NCI-H526 (cell line): Measurements from ENCODE around the gene MEIKIN.

Source experiments
- DNase-seq, 2 experiments: peaks; one replicate each; lab custom pipeline; 2025; lab: John Stamatoyannopoulos, UW

MEIKIN gene

DNA sequence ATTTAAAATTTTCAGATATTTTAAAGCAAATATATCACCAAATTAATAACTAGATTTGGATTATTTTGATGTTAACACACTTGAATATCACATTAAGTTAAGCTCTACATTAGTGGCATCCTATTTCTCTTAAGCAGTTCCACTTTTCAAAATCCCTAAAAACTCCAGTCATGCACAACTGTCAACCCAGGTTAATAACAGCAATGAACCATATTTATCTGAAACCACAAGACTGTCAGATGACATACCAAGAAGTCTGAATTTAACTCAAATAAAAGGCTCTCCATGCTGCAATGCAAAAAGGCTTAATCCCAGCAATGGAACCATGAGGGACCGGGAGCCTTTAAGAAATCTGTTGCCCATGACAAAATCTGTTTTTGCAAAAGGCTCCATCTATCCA lies 176.1 kb downstream of the MEIKIN start:
- no peak for DNase-seq

DNA sequence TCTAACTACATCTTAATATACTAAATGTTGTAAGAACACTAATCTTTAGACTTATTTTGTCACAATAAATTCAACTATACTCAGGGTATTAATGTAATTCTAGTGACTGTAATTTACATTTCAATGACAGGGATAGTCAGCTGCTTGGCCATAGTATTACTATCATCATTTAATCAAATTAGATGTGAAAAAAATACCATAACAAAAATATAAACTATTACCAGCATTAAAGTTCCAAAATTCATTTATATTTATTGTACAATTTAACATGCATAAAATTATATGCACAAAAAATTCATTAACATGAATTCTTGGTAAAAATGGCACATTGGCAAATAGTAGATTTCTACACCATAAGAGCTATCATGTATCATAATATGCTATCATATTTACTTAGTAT lies 177.6 kb downstream of the MEIKIN start:
- DNase-seq, result no peak

- DNase-seq, result no peak
Observed at GRCh38 chr5:131766689-131767088, 178.8 kb downstream of the MEIKIN start.

- no peak for DNase-seq
Observed at GRCh38 chr5:131765261-131765660, 180.2 kb downstream of the MEIKIN start.

DNA sequence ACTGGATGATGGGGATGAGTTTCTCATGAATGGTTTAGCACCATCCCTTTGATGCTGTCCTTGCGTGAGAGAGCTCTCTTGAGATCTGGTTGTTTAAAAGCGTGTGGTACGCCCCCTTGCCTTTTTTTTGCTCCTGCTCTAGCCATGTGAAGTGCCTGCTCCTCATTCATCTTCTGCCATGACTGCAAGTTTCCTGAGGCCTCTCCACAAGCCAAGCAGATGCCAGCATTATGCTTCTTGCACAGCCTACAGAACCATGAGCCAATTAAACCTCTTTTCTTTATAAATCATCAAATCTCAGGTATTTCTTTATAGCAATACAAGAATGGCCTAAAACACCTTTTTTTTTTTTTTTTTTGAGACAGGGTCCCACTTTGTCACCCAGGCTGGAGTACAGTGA lies 181.5 kb downstream of the MEIKIN start:
- DNase-seq, result no peak

DNA sequence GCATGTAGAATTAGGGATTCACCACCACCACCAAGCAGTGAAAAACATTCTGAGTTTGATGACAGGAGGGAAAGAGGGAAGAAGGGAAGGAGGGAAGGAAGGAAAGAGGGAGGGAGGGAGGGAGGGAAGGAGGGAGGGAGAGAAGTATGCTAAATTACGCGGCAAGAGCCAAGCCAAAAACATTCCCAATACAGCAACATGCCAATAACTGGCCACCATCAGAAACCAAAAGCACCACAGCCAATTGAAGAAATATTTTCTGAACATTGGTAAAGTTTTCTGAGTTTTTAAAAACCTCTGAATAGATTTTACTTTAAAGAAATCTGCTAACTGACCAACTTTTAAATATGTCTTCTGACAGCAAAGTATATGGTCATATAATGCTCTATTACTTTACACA lies 184.7 kb downstream of the MEIKIN start:
- no peak for DNase-seq

- no peak for DNase-seq
Observed at GRCh38 chr5:131759704-131760103, 185.8 kb downstream of the MEIKIN start.

GRCh38 chr5:131758520-131758900 lies 187.0 kb downstream of the MEIKIN start:
- no peak for DNase-seq

- DNase-seq, result no peak
Observed at GRCh38 chr5:131757830-131758519, 187.5 kb downstream of the MEIKIN start.
